CD4-positive, alpha-beta T cell (primary cell): Measurements from ENCODE around the gene COX4I2. TPM values are rescaled to one million over a fixed set of nuclear protein-coding genes. Genes with fewer than 3 reads are reported as not detected.
A peak's percentile ranks its signal among the peaks of the same experiment; 100 is the strongest.

Experiments used
- ATAC-seq: fragments of 200-7000 bp; cut with Tn5 transposase; one replicate; pipeline ENCODE4 v1.10.0; 2022; ENCODE audit warnings: mild to moderate bottlenecking; ENCODE audit not compliant: poor library complexity
- CTCF ChIA-PET: fragments of 350-600 bp; sonication (Branson Sonifier 250); formaldehyde crosslinking; loops from one replicate; lab custom pipeline; 2021; ENCODE audit warnings: antibody characterized with exemption, inconsistent platforms; lab: Charles Lee
- POLR2A ChIA-PET: fragments of 350-600 bp; sonication (Branson Sonifier 250); formaldehyde crosslinking; loops from one replicate; lab custom pipeline; 2021; ENCODE audit warnings: antibody characterized with exemption, inconsistent platforms; lab: Charles Lee
- DNase-seq, 14 experiments: peaks; one replicate each; pipeline ENCODE4 v3.0.0-alpha.2; 2013 to 2020; ENCODE audit warnings: mixed read lengths in 2 of 14
- H3K27ac ChIP-seq, 2 donors: one replicate each; pipeline versions ENCODE4 v1.5.1 to v1.7.0; 2013; ENCODE audit warnings: low read length in 2 of 2, low read depth in 1 of 2, mild to moderate bottlenecking in 1 of 2
- H3K27me3 ChIP-seq, 2 experiments: 1 replicate in 1 of 2; 2 replicates in 1 of 2; pipeline versions ENCODE4 v1.6.1 to v1.7.0; 2013; ENCODE audit warnings: low read length in 2 of 2, control low read depth in 1 of 2, mild to moderate bottlenecking in 1 of 2, moderate library complexity in 1 of 2; ENCODE audit not compliant: insufficient read depth in 2 of 2, control insufficient read depth in 1 of 2
- H3K36me3 ChIP-seq: one replicate; pipeline ENCODE4 v1.6.1; 2013; ENCODE audit warnings: low read length, control low read depth; ENCODE audit not compliant: insufficient read depth
- H3K4me1 ChIP-seq: one replicate; pipeline ENCODE4 v1.6.1; 2013; ENCODE audit warnings: low read length, control low read depth; ENCODE audit not compliant: insufficient read depth
- H3K4me3 ChIP-seq: one replicate; pipeline ENCODE4 v1.5.1; 2013; ENCODE audit warnings: mild to moderate bottlenecking, low read length, moderate library complexity
- H3K9me3 ChIP-seq, 2 experiments: 1 replicate in 1 of 2; 2 replicates in 1 of 2; pipeline versions ENCODE4 v1.6.1 to v1.7.0; 2013; ENCODE audit warnings: low read length in 2 of 2, mild to moderate bottlenecking in 2 of 2, control low read depth in 1 of 2, moderate library complexity in 1 of 2; ENCODE audit not compliant: control insufficient read depth in 1 of 2, insufficient read depth in 1 of 2
- H3K27ac Mint-ChIP-seq: one replicate; pipeline ENCODE4 v1.8.0; 2020; ENCODE audit warnings: mixed read lengths
- H3K27me3 Mint-ChIP-seq: one replicate; pipeline ENCODE4 v1.8.0; 2021; ENCODE audit warnings: mixed read lengths
- H3K36me3 Mint-ChIP-seq: one replicate; pipeline ENCODE4 v1.8.0; 2021; ENCODE audit warnings: low read depth, mixed read lengths
- H3K4me1 Mint-ChIP-seq: one replicate; pipeline ENCODE4 v1.8.0; 2021; ENCODE audit warnings: low read depth, mixed read lengths
- H3K4me3 Mint-ChIP-seq: one replicate; pipeline ENCODE4 v1.8.0; 2020; ENCODE audit warnings: mild to moderate bottlenecking, mixed read lengths
- H3K9me3 Mint-ChIP-seq: one replicate; pipeline ENCODE4 v1.8.0; 2020; ENCODE audit warnings: mixed read lengths
- intact Hi-C, 2 experiments: fragments of 100-400 bp; cut with DNase I in 1 of 2; cut with micrococcal nuclease in 1 of 2; formaldehyde crosslinking; loops; one replicate each; pipeline versions ENCODE4 v1.15.1 to v1.9.0; 2023 to 2025; cut with DNase I, micrococcal nuclease
- total RNA-seq, 174 experiments: library from RNA in 2 of 174; stranded (reverse) in 2 of 174; gene quantifications; one replicate each; pipeline ENCODE4 v1.2.3 and lab custom pipeline; 2021 to 2026
- TF ChIP-seq, protein P1 (sequence below): fragments of 200-600 bp; IDR thresholded peaks from one replicate; pipeline ENCODE4 v1.8.0; 2022; ENCODE audit warnings: antibody characterized with exemption, mild to moderate bottlenecking

COX4I2 gene
- total RNA-seq, 2 experiments from 2014 or later, result not detected

DNA sequence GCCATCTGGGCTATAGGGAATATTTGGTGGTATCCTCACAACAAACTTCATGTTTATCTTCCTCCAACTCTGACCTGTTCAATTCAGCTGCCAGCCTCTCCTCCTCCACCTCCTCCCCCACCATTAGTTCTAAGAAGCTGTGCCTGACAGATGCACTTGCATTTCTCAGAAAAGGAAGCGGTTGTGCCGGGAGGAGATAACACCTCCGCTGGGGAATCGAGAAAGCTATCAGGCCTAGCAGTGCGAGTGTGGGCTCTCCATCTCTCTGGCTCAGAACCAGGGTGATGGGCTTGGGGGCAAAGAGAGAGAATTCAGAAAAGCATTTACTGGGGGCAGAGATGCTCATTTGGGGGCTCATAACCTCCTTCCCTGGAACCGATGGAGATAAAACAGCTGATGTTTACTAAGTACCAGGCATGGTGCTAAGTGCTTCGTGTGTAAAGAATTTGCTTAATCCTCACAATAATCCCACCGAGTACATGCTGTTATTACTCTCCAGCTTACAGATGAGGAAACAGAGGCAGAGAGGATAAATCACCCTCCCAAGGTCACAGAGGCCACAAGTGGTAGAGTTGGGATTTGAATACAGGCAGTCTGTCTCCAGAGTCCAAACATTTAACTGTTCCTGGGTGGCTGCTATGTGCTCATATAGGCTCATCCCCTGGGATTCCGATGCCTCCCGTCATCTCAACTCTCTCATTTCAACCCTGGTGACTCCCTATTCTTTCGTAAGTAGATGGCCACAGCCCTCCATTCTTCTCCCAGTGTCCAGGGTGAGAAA, 38.3 kb downstream of the COX4I2 start:
- Histone ChIP-seq H3K27me3 (no peaks in the 10 kb centered on the region), H3K36me3 (peaks cover 11% of the 10 kb centered on the region), H3K9me3 (no peaks in the 10 kb centered on the region), H3K27ac (peak overlapping the region; percentile 76 to 90), H3K4me3 (peak overlapping the region; percentile 62), H3K4me1 (peaks cover 91% of the 10 kb centered on the region)
- peak; percentile 10 to 87 (median 48) for DNase-seq
- H3K9me3 Mint-ChIP-seq, result no peaks in the 10 kb centered on the region
- CTCF ChIA-PET, result interaction anchor here (1.2 to 4.6 kb wide), 4 partner anchors 14 to 63 kb away, joined by 4 to 19 read pairs (median 12); no protein-coding TSS in a partner anchor
- ATAC-seq, result peak; percentile 53
- TF ChIP-seq, protein P1, sequence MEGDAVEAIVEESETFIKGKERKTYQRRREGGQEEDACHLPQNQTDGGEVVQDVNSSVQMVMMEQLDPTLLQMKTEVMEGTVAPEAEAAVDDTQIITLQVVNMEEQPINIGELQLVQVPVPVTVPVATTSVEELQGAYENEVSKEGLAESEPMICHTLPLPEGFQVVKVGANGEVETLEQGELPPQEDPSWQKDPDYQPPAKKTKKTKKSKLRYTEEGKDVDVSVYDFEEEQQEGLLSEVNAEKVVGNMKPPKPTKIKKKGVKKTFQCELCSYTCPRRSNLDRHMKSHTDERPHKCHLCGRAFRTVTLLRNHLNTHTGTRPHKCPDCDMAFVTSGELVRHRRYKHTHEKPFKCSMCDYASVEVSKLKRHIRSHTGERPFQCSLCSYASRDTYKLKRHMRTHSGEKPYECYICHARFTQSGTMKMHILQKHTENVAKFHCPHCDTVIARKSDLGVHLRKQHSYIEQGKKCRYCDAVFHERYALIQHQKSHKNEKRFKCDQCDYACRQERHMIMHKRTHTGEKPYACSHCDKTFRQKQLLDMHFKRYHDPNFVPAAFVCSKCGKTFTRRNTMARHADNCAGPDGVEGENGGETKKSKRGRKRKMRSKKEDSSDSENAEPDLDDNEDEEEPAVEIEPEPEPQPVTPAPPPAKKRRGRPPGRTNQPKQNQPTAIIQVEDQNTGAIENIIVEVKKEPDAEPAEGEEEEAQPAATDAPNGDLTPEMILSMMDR, result no peak
- peak overlapping the region; percentile 96 for H3K27ac Mint-ChIP-seq
- intact Hi-C loops, result loop anchor here (5.0 kb wide), 1 partner anchor 46 kb away; the partner anchor contains the start of gene BCL2L1 (in 2 of the 2)
- peaks cover 76% of the 10 kb centered on the region for H3K4me1 Mint-ChIP-seq
- peak overlapping the region; percentile 96 for H3K4me3 Mint-ChIP-seq
- H3K27me3 Mint-ChIP-seq, result no peaks in the 10 kb centered on the region
- POLR2A ChIA-PET, result interaction anchor here (1.1 to 4.9 kb wide), 5 partner anchors 8 to 71 kb away, joined by 3 to 91 read pairs (median 16); partner anchors contain the start of genes BCL2L1 and ID1
- peaks cover 26% of the 10 kb centered on the region for H3K36me3 Mint-ChIP-seq

DNA sequence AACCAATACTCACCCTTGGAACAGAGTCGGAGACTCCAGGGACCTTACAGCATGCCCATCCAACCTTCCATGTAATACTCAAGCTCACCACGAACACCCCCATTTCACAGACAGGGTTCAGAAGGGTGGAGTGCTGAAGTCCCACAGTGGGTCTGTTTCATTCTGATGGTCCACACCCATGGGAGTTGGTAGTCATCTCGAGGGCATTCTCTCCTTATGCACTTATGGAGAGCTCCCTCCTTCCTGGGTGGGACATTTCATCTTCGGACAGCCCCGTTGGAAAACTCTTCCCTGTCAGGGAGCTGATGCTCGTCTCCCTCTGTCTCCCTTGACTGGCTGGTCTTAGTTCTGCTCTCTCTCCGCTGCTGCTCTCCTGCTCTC, 38.9 kb downstream of the COX4I2 start:
- intact Hi-C loops, result loop anchor here (5.0 kb wide), 1 partner anchor 46 kb away; the partner anchor contains the start of gene BCL2L1 (in 2 of the 2)
- peaks cover 30% of the 10 kb centered on the region for H3K36me3 Mint-ChIP-seq
- H3K4me1 ChIP-seq, result peaks cover 94% of the 10 kb centered on the region
- no peak overlapping the region for H3K4me3 ChIP-seq
- no peaks in the 10 kb centered on the region for H3K9me3 Mint-ChIP-seq
- peaks cover 13% of the 10 kb centered on the region for H3K36me3 ChIP-seq
- TF ChIP-seq, protein P1, result no peak
- ChIA-PET POLR2A (interaction anchor here (0.6 to 4.9 kb wide), 5 partner anchors 8 to 44 kb away, joined by 3 to 91 read pairs (median 16); partner anchors contain the start of gene BCL2L1), CTCF (interaction anchor here (1.2 to 4.6 kb wide), 3 partner anchors 15 to 47 kb away, joined by 4 to 19 read pairs (median 16); no protein-coding TSS in a partner anchor)
- peak overlapping the region; percentile 76 to 90 for H3K27ac ChIP-seq
- peaks cover 78% of the 10 kb centered on the region for H3K4me1 Mint-ChIP-seq
- ATAC-seq (no peak), DNase-seq (no peak)
- peak overlapping the region; percentile 96 for H3K27ac Mint-ChIP-seq
- no peaks in the 10 kb centered on the region for H3K9me3 ChIP-seq
- no peaks in the 10 kb centered on the region for H3K27me3 Mint-ChIP-seq
- no peaks in the 10 kb centered on the region for H3K27me3 ChIP-seq
- peak overlapping the region; percentile 96 for H3K4me3 Mint-ChIP-seq

DNA sequence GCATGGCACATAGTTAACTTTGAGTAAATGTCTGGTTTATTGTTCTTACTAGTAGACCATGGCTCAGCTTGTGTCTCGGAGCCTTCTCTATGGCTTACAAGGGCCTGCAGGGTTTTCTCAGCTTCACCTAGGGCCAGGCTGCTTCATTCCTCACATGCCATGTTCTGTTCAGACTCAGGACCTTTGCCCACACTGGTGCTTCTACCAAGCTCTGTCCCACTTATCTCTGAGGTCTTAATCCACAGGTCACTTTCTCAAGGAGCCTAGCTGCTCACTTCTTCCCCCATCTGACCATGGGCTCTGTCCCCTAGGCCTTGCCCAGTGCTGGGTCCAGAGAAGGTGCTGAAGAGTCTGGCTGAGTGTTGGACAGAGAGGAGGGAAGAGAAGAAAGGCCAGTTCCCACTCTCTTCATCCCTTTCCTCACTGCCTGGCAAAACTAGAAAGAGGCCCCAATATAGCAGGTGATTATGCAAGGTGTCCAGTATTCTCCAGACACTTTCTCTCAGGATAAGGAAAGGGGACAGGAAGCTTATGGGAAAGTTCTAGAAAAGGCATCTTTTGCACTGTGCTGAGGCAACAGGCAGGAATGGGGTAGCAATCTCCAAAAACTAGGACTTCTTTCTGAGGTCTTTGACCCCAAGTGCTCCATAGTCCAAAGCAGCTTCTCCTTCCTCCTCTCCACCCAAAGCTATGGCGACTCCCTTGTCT, 40.0 kb downstream of the COX4I2 start:
- CTCF ChIA-PET, result interaction anchor here (2.2 kb wide), 1 partner anchor 46 kb away, joined by 16 read pairs; no protein-coding TSS in a partner anchor
- H3K27ac ChIP-seq, result peak overlapping the region; percentile 42 to 43
- TF ChIP-seq, protein P1, result no peak
- H3K36me3 Mint-ChIP-seq, result peaks cover 35% of the 10 kb centered on the region
- peaks cover 18% of the 10 kb centered on the region for H3K36me3 ChIP-seq
- peak overlapping the region; percentile 96 for H3K27ac Mint-ChIP-seq
- no peaks in the 10 kb centered on the region for H3K27me3 ChIP-seq
- POLR2A ChIA-PET, result interaction anchor here (1.4 to 4.9 kb wide), 2 partner anchors 14 to 43 kb away, joined by 3 to 91 read pairs; partner anchors contain the start of gene BCL2L1
- no peak overlapping the region for H3K4me3 ChIP-seq
- no peaks in the 10 kb centered on the region for H3K9me3 Mint-ChIP-seq
- no peaks in the 10 kb centered on the region for H3K9me3 ChIP-seq
- peaks cover 85% of the 10 kb centered on the region for H3K4me1 Mint-ChIP-seq
- peaks cover 100% of the 10 kb centered on the region for H3K4me1 ChIP-seq
- ATAC-seq, result no peak
- H3K27me3 Mint-ChIP-seq, result no peaks in the 10 kb centered on the region
- intact Hi-C loops, result loop anchor here (5.0 kb wide), 1 partner anchor 45 kb away; the partner anchor contains the start of gene BCL2L1 (in 2 of the 2)
- no peak for DNase-seq
- H3K4me3 Mint-ChIP-seq, result peak overlapping the region; percentile 55
